B cell (primary cell): ENCODE measurements around the gene VWA3B.

Experiments used
- CTCF ChIP-seq: fragments of 200-600 bp; IDR thresholded peaks from one replicate; pipeline ENCODE4 v1.8.0; 2022; ENCODE audit warnings: antibody characterized with exemption, mild to moderate bottlenecking
- EZH2 ChIP-seq: IDR thresholded peaks from 2 replicates; pipeline ENCODE4 v1.6.1; 2012; ENCODE audit warnings: borderline replicate concordance, low read depth, mild to moderate bottlenecking, moderate library complexity, low read length; ENCODE audit not compliant: insufficient read depth, poor library complexity, severe bottlenecking

- TF ChIP-seq CTCF (no peak), EZH2 (no peak)
Measured at GRCh38 chr2:98043101-98043500, 43.9 kb upstream of the VWA3B start.
